IMR-90 (cell line): Measurements from ENCODE around the gene ATP2C2.

Source experiments
- BHLHE40 ChIP-seq: fragments of 150-350 bp; IDR thresholded peaks from 2 replicates; pipeline ENCODE4 v1.6.1; 2016; ENCODE audit warnings: mild to moderate bottlenecking, low read depth, low read length
- CEBPB ChIP-seq: IDR thresholded peaks from 2 replicates; pipeline ENCODE4 v1.6.1; 2012; ENCODE audit warnings: low read depth, low read length, improper control_type of control experiment
- CTCF ChIP-seq: conservative IDR thresholded peaks from 2 replicates; pipeline ENCODE4 v1.5.1; 2012; ENCODE audit warnings: mild to moderate bottlenecking, low read depth, low read length, improper control_type of control experiment
- ELK1 ChIP-seq: fragments of 150-350 bp; IDR thresholded peaks from 2 replicates; pipeline ENCODE4 v1.6.1; 2016; ENCODE audit warnings: low read depth, mild to moderate bottlenecking, low read length, moderate library complexity, borderline replicate concordance
- FOS ChIP-seq: fragments of 150-350 bp; IDR thresholded peaks from 2 replicates; pipeline ENCODE4 v1.6.1; 2016; ENCODE audit warnings: low read depth, low read length
- MAFK ChIP-seq: IDR thresholded peaks from 2 replicates; pipeline ENCODE4 v1.6.1; 2012; ENCODE audit warnings: low read depth, low read length, improper control_type of control experiment
- NFE2L2 ChIP-seq: fragments of 150-350 bp; IDR thresholded peaks from 2 replicates; pipeline ENCODE4 v1.6.1; 2016; ENCODE audit warnings: low read depth, mild to moderate bottlenecking, low read length
- POLR2A ChIP-seq: IDR thresholded peaks from 2 replicates; pipeline ENCODE4 v1.6.1; 2012; ENCODE audit warnings: mild to moderate bottlenecking, low read depth, low read length
- RAD21 ChIP-seq: IDR thresholded peaks from 2 replicates; pipeline ENCODE4 v1.6.1; 2012; ENCODE audit warnings: low read length, improper control_type of control experiment
- RFX5 ChIP-seq: IDR thresholded peaks from 2 replicates; pipeline ENCODE4 v1.8.0; 2012; ENCODE audit warnings: low read depth, mild to moderate bottlenecking, low read length, moderate library complexity
- USF2 ChIP-seq: fragments of 150-350 bp; IDR thresholded peaks from 2 replicates; pipeline ENCODE4 v1.6.1; 2017; ENCODE audit warnings: mild to moderate bottlenecking, antibody characterized with exemption, low read length, low read depth

- TF ChIP-seq MAFK (no peak), POLR2A (no peak), RFX5 (no peak), CTCF (no peak), RAD21 (no peak), ELK1 (no peak), NFE2L2 (no peak), FOS (no peak), CEBPB (no peak), USF2 (no peak), BHLHE40 (no peak)
Observed at GRCh38 chr16:84351630-84352029, 16.7 kb upstream of the ATP2C2 start.
